SU-DHL-6 (cell line): Measurements from ENCODE around the gene HOXB6.

Experiments used
- H2AFZ ChIP-seq: fragments of 200-600 bp; sonication (generic); 2 replicates; pipeline ENCODE4 v1.6.1; 2014; ENCODE audit warnings: low read depth, mild to moderate bottlenecking, moderate library complexity, mixed read lengths, antibody characterized with exemption, low read length; ENCODE audit not compliant: severe bottlenecking
- H3F3A ChIP-seq: fragments of 200-600 bp; shearing (Covaris generic); 2 replicates; pipeline ENCODE4 v1.6.0; 2016; ENCODE audit warnings: antibody characterized with exemption, mild to moderate bottlenecking; ENCODE audit not compliant: insufficient read depth
- H3K27ac ChIP-seq: fragments of 200-600 bp; sonication (generic); 2 replicates; pipeline ENCODE4 v1.5.1; 2016; ENCODE audit warnings: low read depth, mild to moderate bottlenecking, low read length, moderate library complexity, mixed read lengths
- H3K27me3 ChIP-seq: fragments of 200-600 bp; sonication (generic), shearing (Covaris generic); 2 replicates; pipeline ENCODE4 v1.6.0; 2014; ENCODE audit warnings: mild to moderate bottlenecking, low read length
- H3K36me3 ChIP-seq: fragments of 200-600 bp; sonication (generic); 2 replicates; pipeline ENCODE4 v1.6.1; 2014; ENCODE audit warnings: mild to moderate bottlenecking, low read length, mixed read lengths
- H3K4me2 ChIP-seq: fragments of 300-600, 200-600 bp; shearing (Covaris generic), sonication (generic); 2 replicates; pipeline ENCODE4 v1.6.0; 2014; ENCODE audit warnings: low read length, low read depth, mild to moderate bottlenecking; ENCODE audit not compliant: poor library complexity, severe bottlenecking
- H3K4me3 ChIP-seq: fragments of 200-600 bp; sonication (generic); 2 replicates; pipeline ENCODE4 v1.5.1; 2014; ENCODE audit warnings: antibody characterized with exemption, low read length, mild to moderate bottlenecking, mixed read lengths; ENCODE audit not compliant: insufficient read depth, poor library complexity, severe bottlenecking
- H3K79me2 ChIP-seq: fragments of 200-600 bp; sonication (generic); 2 replicates; pipeline ENCODE4 v1.6.1; 2014; ENCODE audit warnings: mild to moderate bottlenecking, low read length, moderate library complexity; ENCODE audit not compliant: insufficient read depth
- H3K9ac ChIP-seq: fragments of 200-600 bp; sonication (generic); 2 replicates; pipeline ENCODE4 v1.7.0; 2014; ENCODE audit warnings: mild to moderate bottlenecking, low read length
- H3K9me2 ChIP-seq: fragments of 200-600 bp; sonication (generic); replicated peaks from 2 replicates; pipeline ENCODE4 v1.6.1; 2014; ENCODE audit warnings: low read length; ENCODE audit not compliant: insufficient read depth
- H3K9me3 ChIP-seq: fragments of 200-600 bp; sonication (generic); 2 replicates; pipeline ENCODE4 v1.6.1; 2014; ENCODE audit warnings: low read length, mixed read lengths; ENCODE audit not compliant: insufficient read depth
- H4K20me1 ChIP-seq: fragments of 200-600 bp; sonication (generic); 2 replicates; pipeline ENCODE4 v1.6.1; 2014; ENCODE audit warnings: low read depth, mild to moderate bottlenecking, antibody characterized with exemption, low read length, moderate library complexity, mixed read lengths
- EZH2phosphoT487 ChIP-seq: fragments of 200-600 bp; sonication (generic), shearing (Covaris generic); conservative IDR thresholded peaks from 2 replicates; pipeline ENCODE4 v1.6.1; 2018; ENCODE audit warnings: mild to moderate bottlenecking, antibody characterized with exemption, low read length, moderate library complexity, mixed read lengths
- TF ChIP-seq, protein P1 (sequence below): fragments of 200-600 bp; sonication (generic); IDR thresholded peaks from one replicate; pipeline ENCODE4 v1.5.1; 2017; ENCODE audit warnings: antibody characterized with exemption, mild to moderate bottlenecking, low read length, moderate library complexity; ENCODE audit not compliant: insufficient read depth, poor library complexity, severe bottlenecking

Gene HOXB6

DNA sequence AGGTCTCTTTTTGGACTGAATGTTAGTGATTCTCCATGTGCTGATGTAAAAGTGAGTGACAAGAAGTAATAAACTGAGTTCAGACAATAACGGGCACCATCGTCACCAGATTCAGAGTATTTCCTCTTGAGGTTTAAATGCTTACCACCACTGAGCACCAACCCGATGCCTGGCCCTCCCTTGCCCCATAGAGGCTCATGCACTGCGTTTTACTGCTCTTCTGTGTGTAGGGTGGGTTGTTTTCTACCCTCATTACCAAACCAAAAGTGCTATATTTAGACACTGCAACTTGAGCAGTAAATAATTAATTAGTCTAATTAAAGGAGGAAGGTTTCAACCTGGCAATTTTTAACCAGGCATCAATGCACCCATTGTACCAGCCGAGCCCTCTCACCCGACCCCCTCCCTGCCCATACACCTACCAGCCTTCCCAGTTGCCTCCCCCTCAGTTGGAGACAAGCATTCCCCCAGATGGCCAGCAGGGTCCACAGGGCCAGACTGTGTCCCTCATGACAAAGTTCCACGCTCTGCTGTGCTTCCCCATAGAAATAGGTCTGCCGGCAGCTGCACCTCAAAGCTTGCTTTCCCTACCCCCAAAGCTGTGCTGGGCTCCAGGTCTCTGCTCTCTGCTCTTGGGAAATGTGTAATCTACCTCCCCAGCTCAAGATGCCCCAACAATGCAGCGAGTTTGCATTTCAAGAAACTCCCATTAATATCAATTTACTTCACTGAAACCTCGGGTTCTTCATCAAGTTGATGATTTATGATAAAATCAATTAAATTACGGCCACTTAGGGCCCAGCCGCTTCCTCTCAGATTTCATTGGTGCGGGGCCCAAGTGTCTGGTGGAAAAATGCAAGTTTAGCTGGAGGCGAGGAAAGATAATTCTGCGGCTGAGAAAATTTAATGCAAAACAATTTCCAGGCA is 42.6 kb downstream of the HOXB6 start:
- Histone ChIP-seq H3F3A (no peaks in the 10 kb centered on the region), H3K9me3 (no peaks in the 10 kb centered on the region), H3K79me2 (no peaks in the 10 kb centered on the region), H3K36me3 (no peaks in the 10 kb centered on the region), H4K20me1 (no peaks in the 10 kb centered on the region), H3K27me3 (no peaks in the 10 kb centered on the region), H3K27ac (no peak overlapping the region), H3K4me3 (no peak overlapping the region), H2AFZ (no peak overlapping the region), H3K4me2 (no peak overlapping the region), H3K9me2 (no peaks in the 10 kb centered on the region), H3K9ac (no peak overlapping the region)
- no peak for TF ChIP-seq EZH2phosphoT487
- TF ChIP-seq, protein P1, sequence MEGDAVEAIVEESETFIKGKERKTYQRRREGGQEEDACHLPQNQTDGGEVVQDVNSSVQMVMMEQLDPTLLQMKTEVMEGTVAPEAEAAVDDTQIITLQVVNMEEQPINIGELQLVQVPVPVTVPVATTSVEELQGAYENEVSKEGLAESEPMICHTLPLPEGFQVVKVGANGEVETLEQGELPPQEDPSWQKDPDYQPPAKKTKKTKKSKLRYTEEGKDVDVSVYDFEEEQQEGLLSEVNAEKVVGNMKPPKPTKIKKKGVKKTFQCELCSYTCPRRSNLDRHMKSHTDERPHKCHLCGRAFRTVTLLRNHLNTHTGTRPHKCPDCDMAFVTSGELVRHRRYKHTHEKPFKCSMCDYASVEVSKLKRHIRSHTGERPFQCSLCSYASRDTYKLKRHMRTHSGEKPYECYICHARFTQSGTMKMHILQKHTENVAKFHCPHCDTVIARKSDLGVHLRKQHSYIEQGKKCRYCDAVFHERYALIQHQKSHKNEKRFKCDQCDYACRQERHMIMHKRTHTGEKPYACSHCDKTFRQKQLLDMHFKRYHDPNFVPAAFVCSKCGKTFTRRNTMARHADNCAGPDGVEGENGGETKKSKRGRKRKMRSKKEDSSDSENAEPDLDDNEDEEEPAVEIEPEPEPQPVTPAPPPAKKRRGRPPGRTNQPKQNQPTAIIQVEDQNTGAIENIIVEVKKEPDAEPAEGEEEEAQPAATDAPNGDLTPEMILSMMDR: no peak

DNA sequence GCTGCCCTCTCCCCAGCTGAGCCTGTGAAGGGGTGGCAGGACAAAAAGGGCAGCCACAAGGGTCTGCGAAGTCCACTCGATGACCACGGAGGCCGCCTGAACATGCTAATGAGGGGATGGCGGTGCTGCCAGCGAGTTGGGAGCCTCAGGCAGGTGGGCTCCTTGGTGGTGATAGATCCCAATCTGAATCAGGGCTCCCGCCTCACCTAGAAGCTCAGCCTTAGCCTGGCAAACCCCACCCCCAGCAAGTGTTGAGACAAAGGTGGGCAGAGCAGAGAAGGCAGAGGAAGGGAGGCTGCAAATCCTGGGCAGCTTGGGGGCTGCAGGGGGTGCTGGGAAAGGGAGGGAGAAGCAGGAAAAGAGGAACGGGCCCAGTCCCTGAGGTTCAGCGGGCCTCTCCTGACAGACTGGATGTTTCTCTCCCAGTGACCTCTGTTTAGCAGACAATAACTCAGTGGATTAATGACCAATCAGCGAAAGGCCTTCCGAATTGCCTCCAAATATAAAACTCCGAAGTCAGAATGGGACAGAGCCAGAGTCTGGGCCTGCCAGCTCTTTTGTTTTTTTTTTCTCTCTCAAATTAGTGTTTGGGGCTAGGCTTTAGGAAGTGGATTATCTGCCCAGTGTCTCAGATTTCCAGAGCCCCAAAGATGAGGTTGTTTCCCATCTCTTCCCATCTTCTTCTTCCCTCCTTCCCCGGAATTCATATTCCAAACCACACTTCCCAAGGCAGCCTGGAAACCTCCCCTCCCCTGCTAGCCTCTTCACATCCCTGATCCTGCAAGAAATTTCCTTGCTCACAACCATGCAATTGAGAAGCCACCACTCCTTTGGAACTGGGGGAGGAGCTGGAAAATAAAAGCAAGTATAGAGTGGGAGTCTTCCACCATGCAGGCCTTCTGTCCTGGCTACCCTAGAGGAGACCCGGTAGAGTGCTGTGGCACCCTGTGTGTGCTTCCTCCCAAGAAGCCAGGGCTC is 44.7 kb downstream of the HOXB6 start:
- Histone ChIP-seq H4K20me1 (no peaks in the 10 kb centered on the region), H3K9ac (no peak overlapping the region), H2AFZ (no peak overlapping the region), H3K9me3 (no peaks in the 10 kb centered on the region), H3F3A (no peaks in the 10 kb centered on the region), H3K79me2 (no peaks in the 10 kb centered on the region), H3K9me2 (no peaks in the 10 kb centered on the region), H3K36me3 (no peaks in the 10 kb centered on the region), H3K4me3 (no peak overlapping the region), H3K27me3 (no peaks in the 10 kb centered on the region), H3K4me2 (no peak overlapping the region), H3K27ac (no peak overlapping the region)
- no peak for TF ChIP-seq EZH2phosphoT487
- TF ChIP-seq, protein P1: no peak

DNA sequence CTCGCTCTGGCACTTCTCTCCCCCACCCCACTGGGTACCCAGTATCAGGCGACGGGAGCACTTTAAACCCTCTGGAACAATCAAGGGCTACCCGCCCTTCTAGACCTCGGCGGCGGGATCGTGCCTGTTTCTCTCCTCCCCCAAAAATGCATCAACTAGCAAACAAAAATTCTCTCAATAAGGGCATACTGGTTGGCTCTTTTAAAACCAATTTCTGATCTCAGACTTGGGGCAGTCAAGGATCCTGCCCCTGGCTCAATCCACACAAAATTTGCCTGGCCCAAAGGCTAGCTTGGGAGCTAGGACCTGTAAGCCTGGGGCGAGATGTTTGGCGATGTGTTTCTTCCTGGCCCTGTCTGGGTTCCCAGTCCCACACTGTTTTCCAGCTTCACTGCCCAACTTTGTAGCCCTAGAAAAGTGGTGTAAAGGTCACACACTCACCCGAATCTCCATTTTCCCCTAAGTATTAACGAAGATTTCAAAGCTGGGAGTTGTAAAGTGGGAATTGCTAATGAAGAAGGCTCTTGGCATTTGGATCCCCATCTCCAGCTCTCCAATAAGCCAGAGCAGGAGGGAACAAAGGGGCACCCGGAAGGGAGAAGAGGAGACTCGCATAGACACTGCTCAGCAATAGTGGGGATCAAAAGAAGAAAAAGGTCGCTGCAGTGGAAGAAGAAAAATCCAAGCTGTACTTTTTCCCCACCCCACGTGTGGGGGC is 45.5 kb downstream of the HOXB6 start:
- Histone ChIP-seq H2AFZ (no peak overlapping the region), H3K4me2 (no peak overlapping the region), H3K27ac (no peak overlapping the region), H3K9me2 (no peaks in the 10 kb centered on the region), H3K27me3 (no peaks in the 10 kb centered on the region), H4K20me1 (no peaks in the 10 kb centered on the region), H3K4me3 (no peak overlapping the region), H3F3A (no peaks in the 10 kb centered on the region), H3K9ac (no peak overlapping the region), H3K36me3 (no peaks in the 10 kb centered on the region), H3K79me2 (no peaks in the 10 kb centered on the region), H3K9me3 (no peaks in the 10 kb centered on the region)
- TF ChIP-seq EZH2phosphoT487: no peak
- TF ChIP-seq, protein P1: no peak
